Myocyte (in vitro differentiated cells): Measurements from ENCODE around the gene MBD3. TPM values are rescaled to one million over a fixed set of nuclear protein-coding genes. Genes with fewer than 3 reads are reported as not detected.

Source experiments
- DNase-seq: peaks from one replicate; pipeline ENCODE4 v3.0.0-alpha.2; 2012; ENCODE audit warnings: low read depth
- total RNA-seq: library from RNA; depleted of rRNA; stranded (reverse); fragments of >200 nt; gene quantifications from 2 replicates; pipeline ENCODE4 v1.2.3, GENCODE V29; 2014

MBD3 gene
- total RNA-seq, 1 donor from 2014 or later = 186 TPM

DNA sequence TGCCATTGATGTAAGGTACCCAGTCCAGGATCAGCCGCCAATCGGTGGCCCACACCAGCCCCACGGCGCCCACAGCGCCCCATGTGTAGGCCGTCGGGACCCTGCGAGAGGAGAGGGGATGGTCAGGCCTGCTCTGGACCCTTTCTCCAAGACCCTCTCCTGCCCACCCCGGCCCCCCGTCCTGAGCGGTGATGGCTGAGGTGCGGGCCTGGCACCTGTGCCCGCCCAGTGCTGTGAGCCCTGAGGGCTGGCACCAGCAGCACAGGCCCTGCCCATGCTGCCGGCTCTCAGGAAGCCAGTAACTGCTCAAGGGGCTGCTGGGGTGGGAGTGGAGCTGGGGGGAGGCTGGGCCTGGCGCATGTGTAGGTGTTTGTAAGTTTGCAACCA lies 6.8 kb upstream of the MBD3 start:
- DNase-seq = no peak

DNA sequence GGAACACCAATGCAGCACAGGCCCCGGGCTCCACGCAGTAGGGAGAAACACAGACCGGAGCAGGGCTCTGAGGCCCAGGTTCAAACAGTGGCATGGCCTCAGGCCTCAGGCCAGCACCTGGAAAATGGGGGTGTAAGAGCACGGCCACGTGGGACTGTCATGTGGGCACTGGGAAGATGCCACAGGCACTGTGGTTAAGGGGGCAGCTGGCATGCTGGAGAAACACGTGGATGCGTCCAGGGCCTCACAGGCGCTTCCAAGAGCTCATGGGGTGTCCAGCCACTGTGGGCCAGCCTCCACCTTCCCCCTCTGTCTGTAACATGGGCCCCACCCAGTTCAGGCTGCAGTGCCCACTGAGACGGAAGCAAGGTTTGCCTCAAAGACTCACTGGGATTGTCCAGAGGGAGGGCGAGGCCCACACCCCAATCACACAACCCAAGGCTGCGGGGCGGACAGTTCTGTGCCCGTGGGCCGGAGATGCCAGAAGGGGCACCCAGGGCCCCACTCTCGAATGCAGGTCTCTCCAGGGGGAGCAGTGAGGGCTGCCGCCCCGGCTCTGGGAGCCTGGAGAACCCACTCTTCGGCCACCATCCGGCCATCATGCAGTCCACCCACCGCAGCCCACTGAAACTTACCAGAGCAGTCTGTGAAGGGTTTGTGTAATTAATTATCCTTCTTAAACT lies 6.3 kb upstream of the MBD3 start:
- peak; percentile 28 for DNase-seq

DNA sequence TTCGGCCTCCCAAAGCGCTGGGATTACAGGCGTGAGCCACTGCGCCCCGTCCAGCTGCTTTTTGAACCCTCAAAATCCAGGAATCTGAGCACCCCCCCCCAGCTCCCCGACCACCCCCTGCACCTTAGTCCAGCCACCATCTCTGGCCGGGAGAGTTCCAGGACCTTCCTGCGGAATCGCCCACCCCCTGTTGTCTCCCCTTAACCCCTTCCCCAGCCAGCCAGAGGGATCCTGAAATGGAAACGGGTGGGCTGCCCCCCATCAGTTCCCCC lies 772 bp upstream of the MBD3 start:
- no peak for DNase-seq

DNA sequence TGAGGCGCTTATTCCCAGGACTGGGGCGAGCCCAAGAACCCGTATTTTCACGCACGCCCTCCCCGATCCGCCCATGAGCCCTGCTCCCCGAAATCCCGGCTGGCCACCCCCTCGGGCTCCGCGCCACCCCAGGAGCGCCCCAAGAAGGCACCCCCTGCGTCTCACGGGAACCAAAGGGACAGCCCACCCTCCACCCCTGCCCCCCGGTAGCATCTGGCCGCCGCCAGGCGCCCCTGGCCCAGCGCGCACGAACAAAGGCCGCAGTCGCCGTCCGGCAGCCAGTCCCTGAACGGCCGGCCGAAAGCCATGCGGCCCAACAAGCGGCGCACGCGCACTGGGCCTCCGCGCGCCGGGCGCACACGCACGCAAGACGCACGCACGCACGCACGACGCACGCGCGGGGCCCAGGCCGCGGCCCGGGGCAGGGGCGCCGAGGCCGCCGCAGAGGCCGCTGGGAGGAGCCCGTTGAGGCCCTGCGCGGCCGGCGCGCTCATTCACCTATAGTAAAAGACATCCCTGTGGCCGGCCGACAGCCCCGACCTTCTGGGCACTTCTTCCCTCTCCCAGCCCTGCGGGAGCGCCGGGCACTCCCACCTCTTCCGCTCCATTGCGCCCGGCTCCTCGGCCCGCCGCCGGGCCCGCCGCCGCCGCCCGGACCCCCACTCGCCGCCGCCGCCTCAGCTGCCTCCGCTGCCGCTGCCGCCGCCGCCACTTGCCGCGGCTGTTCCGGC lies 476 bp downstream of the MBD3 start:
- peak; percentile 92 for DNase-seq

DNA sequence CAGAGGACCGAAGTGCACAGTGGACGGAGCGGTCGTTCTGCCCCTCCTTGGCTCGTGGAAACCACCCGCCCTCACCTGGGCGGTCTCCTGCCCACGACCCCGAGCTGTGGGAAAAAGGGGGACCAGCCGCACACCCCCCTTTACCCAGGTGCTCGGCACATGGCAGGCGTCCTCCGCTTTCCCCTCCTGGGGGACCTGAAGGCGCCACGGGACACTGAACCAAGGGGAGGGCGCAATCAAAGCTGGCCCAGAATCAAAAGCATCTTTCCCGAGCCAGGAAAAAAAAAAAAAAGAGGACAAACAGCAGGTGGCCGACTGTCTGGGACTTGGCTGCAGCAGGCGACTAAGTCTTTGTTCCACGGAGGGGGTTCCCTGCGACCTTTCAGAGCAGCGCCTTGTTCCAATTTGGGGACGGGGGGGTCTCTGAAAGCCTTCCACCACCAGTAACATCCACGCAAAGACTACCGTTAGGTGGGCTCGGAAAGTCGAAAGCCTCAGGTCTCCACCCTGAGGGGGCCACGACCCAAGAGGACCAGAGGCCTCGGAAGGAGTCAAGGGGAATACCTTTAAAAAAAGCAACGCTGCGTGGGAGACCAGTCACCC lies 1.1 kb downstream of the MBD3 start:
- peak; percentile 65 for DNase-seq

DNA sequence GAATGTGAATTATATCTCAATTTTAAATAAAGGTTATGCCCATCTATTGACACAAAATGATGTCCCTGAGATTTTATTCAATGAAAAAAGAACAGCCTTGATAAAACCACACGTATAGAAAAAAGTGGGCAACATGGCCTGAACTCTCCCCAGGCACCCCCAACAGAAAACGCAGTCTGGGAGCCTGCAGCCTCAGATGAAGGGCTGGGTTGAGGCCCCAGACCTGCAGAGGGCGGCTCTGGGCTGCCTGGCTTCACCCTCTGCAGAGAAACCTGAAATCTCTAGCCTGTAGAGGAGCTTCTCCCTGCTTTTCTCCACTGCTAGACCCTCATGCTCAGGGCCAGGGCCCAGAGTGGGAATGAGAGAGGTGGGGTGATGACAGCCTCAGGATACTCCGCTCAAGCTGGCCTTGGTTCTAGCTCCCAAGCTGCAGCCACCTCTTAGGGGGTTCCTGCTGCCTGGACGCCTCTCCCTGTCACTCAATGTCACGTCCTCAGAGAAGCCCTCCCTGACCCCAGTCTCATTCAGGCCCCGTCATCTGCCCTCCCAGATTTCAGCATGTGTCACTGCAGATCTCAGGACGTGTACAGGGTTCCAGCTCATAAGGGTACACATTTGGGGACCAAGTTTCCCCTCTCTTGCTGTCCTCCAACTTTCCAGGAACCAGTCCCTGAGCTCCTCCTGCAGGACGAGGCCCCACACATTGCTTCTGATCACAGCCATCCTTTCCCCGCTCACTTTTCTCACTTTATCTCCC lies 1.8 kb downstream of the MBD3 start:
- peak; percentile 37 for DNase-seq

DNA sequence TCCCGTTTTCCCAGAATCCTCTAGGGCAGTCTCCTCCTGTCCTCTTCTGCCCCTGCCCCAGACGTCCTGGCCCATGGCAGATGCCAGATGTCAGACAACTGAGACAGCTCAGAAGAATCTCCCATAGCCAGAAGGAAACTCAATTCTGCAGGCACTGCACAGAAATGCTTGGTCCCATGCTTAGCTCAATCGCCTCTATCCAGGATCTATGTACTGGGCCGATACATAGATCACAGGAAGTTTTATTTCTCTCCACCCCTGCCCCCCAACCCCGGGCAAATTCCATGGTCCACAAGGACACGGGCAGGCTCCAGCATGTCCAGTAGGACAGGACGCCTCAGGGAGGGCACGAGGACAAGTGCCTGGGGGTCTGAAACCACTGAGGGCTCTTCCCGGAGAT lies 4.8 kb downstream of the MBD3 start:
- DNase-seq = peak; percentile 35

DNA sequence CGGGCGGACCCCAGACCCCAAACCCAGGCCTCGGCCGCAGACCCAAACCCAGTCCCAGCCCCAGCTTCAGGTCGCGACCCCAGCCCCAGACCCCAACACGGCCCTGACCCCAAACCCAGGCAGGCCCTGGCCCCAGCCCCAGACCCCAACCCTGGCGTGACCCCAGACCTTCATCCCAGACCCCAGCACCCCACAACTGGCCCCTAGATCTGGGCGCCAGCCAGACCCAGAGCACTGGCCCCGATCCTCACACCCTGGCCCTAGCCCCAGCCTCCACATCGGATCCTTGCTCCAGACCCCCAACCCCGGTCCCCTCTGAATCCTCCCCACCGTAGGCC lies 7.5 kb downstream of the MBD3 start:
- no peak for DNase-seq

DNA sequence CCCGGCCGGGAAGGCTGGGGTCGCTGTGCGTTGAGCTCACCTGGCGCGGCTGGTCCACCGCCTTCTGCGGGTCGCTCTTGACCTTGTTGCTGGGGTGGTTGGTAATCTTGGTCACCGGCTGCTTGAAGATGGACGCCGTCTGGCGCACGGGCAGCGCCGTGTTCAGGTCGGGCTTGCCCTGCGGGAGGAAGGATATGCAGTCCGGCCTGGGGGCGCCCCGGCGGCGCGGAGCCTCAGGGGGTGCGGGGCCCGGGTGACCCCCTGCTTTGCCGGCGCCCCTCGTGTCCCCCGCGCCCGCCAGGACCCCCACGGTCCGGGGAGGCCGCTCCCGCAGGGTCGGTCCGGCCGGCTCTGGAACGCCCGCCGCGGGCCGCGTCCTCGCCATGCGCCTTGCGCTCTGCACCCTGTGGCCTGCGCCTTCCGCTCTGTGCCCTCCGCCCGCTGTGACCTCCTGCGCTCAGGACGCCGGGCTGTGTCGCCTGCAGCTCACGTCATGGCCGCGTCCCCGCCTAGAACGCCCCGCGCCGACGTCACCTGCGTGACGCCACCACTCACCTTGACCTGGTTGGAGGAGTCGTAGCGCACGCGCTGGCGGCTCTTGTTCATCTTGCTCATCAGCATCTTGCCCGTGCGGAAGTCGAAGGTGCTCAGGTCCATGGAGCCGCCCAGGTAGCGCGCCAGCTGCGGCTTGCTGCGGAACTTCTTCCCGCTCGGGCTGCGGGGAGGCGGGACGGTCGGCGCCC lies 8.0 kb downstream of the MBD3 start:
- DNase-seq = no peak

DNA sequence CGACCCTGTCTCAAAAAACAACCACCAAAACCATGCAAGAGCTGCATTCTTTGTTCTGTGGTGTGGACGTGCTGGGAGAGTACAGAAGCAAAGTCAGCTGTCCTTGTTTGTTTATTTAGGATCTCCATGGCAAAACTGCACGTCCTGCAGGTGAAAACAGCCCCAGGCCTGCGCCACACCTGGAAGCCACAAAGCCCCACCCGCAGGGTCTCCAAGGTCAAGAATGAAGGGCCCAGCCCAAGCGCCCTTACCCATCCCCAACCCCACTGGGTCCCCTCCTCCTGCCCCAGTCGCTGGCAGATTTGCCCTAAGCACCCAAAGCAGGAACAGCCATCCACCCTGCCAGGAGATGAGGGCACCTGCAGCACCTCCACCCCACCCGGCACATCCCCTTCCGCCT lies 10.5 kb downstream of the MBD3 start:
- no peak for DNase-seq

DNA sequence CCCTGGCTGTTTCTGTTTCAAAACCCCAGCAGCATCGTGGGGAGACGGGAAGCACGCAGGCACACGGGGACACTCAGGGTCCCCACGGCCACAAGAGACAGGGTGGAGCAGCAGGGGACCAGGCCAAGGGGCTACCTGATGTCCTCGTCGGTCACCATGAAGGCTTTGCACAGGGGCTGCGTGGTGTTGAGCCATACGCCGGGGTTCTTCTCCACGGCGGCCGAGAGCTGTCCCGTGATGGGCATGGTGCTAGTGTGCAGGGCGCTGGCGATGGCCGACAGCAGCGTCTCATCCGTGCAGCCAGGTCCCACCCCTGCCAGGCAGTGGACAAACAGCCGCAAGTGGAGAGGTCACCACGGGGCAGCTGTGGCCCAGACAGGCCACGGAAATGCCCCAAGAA lies 11.7 kb downstream of the MBD3 start:
- no peak for DNase-seq

DNA sequence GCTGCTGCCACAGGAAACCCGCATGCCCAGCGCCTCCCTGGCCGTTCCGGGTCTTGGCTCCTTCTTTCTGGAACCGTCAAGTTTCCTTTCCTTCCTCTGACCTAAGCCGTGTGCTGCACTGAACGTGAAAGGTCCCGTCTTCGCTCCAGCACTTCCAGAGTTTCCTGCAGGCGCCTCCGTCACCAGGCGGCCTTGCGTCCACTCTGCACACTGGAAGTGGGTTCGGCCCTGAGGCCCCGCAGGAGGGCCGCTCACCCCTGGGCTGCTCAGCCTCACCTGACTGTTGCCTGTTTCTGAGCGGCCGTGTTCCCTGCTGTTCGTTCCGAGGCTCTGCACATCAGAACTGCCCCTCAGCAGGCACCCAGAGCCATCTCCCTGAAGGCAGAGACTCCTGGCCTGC lies 12.3 kb downstream of the MBD3 start:
- no peak for DNase-seq

DNA sequence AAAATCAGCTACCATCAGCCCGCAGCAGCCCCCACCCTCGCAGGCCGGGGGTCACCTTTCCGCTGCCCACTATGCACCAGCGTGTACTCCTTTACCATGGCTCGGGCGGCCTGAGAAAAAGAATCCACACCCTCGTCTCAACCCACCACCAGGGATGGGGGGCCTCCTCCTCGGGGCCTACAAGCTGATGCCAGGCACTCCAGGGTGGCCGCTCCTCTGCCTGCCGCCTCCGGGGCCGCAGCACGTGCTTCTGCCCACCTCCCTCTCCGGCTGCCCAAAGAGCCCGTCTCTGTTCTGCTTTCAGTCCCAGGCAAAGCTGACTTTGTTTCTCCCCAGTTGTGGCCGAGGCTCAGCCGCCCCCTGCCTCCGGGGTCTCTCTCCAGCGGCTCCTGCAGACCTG lies 13.4 kb downstream of the MBD3 start:
- DNase-seq = no peak

DNA sequence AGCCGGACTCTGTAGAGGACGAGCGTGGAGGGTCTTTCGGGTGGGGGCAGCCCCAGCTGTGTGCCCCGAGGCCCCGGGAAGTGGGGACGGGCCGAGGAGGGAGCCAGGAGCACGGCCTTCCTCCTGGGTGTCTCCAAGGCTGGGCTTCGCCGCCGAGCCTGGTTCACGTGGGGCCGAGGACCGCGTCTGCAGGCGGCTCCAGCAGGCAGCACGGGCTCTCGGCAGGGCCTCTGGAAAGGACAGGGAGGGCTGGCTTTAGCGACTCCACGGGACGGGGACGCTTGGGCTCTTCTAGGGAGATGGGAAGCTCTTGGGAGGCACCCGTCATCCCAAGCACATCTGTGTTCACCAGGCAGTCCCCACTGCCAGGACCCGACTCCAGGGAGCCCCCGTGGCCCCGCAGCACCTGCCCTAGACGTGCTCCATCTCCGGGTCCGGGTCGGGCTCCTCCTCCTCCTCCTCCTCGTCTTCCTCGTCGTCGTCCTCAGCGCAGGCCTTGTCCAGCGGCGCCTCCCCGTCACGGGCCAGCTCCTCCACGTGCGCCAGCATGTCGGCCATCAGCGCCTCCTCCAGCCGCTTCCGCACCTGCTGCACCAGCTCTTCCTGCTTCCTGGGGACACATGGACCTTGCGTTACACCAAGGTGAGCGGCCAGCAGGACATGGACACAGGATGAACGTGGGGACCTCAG lies 14.6 kb downstream of the MBD3 start:
- no peak for DNase-seq

DNA sequence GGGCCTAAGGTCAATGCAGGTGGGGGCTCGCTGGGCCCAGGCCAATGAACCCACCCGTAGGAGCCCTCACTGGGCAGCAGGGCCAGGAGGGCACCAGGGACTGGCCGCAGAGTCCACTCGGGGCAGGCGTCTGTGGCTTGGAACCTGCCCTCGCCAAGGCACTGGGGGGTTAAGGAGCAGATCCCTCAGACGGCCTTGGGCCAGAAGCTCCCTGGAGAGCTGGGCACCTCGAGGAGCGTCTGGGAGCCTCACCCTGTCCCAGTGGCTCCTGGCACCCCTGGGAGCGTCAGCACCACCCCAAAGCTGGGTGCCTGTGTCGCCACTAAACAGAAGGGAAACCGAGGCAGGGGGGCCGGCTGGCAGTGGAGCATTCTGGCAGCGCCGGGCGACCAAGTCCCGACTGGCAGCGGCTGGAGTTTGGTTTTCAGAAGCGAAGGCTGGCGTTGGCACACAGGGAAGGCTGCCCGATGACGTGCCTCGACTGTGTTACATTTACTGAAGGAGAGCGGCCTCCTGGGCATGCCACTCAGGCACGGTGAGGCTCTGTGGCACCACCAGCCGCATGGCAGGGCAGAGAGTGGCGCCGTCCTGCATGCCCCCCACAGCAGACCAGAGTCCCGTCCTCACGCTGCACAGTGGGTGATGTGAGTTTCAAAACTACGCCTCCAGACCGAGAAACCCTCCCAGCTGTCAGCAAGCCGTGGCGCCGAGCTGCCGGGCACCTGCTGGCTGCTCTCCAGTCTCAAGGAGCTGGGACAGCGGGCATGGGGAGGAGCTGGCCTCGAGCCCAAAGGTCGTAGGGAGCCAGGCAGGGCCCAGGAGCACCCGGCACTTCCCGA lies 15.4 kb downstream of the MBD3 start:
- no peak for DNase-seq

DNA sequence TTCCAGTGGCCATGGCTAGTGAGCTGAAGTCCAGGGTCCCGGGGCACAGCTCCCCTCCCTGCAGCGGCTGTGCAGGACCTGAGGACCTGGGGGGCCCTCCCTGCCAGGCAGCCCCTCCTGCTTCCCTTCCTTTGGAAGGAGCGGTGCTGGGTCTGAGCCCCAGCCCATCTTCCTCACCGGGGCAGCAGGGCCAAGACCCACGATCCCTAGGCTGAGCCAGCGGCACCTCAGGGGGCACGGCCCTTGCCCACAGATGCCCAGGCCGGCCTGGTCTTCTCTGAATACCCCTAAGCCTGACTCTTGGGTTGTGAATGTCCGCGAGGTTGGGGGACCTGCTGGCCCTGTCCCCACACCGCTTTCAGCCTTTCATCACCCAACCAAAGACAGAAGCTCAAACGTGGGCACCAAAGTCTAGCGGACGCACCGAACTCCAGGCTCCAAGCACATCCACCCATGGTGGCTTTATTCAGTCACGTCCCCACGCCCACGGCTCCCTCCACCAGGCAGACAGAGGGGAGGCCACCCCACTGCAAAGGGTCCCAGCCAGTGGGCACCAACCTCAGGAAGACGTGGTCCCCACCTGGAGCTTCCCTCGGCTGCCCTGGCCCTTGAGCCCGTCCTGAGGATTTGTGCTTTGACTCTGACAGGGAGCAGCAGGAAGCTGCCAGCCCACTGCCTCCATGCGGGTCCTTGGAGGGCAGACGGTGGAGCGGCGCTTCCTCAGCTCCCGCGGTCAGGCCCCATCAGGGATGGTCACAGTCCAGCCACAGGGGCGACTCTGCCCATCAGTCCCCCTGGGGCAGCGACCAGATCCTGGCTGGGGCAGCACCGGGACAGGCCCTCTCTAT lies 16.2 kb downstream of the MBD3 start:
- DNase-seq = no peak

DNA sequence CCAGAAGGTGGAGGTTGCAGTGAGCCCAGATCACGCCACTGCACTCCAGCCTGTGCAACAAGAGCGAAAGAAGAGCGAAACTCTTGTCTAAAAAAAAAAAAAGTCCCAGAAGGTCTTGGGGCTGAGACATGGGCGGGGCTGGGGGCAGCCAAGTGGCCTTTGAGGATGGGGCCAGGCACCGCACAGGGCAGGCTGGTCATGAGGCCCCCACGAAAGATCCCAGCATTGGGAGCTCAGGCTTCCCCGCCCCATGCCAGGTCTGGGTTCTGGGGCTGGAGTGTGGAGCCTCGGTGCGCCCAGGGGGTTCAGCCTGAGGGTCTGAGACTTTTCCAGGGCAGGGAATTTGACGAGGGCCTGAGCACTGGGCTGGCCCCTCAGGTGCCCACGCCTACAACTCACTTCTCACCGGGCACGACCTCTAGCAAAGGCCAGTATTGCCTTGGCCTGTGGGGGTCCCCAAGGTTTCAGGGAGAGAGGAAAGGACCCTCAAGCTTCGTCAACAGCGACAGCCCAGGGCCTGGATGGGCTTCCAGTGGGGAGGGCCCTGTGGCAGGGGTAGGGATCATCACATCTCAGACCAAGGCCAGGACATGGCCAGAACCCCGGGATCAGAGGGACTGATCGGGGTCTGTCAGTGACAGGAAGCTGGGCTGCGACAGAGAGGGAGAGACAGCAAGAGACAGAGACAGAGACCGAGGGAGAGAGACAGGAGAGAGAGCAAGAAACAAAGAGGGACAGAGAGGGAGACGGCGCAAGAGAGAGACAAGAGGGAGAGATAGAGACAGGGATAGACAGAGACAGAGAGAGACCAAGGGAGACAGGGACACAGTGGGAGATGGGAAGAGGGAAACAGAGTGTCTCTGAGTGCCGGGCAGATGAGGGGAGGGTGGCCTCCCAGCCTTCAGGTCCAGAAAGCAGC lies 17.1 kb downstream of the MBD3 start:
- no peak for DNase-seq
